HCT116 (cell line): ENCODE results near the gene BPTF.

Source experiments
- EZH2phosphoT487 ChIP-seq: fragments of 200-600 bp; IDR thresholded peaks from 2 replicates; pipeline ENCODE4 v1.6.1; 2018; ENCODE audit warnings: antibody characterized with exemption, borderline replicate concordance
- POLR2A ChIP-seq: IDR thresholded peaks from 2 replicates; pipeline ENCODE4 v1.7.0; 2011; ENCODE audit warnings: borderline replicate concordance; ENCODE audit not compliant: insufficient read depth, insufficient read length; ENCODE audit errors: extremely low read depth
- TF ChIP-seq, protein P1 (sequence below), 3 experiments: fragments of 200-600 bp in 1 of 3; sonication (generic) in 1 of 3; IDR thresholded peaks in 2 of 3; conservative IDR thresholded peaks in 1 of 3; 2 replicates each; pipeline ENCODE4 v1.5.1; 2012 to 2017; ENCODE audit warnings: low read depth in 2 of 3, low read length in 2 of 3, antibody characterized with exemption in 1 of 3, borderline replicate concordance in 1 of 3, control low read depth in 1 of 3, mild to moderate bottlenecking in 1 of 3, mixed read lengths in 1 of 3, mixed run types in 1 of 3, moderate library complexity in 1 of 3; ENCODE audit not compliant: insufficient read depth in 1 of 3
- TF ChIP-seq, protein P2 (sequence below): IDR thresholded peaks from 2 replicates; pipeline ENCODE4 v1.6.1; 2011; ENCODE audit warnings: mild to moderate bottlenecking, low read length, moderate library complexity; ENCODE audit not compliant: insufficient replicate concordance; ENCODE audit errors: extremely low read depth

DNA sequence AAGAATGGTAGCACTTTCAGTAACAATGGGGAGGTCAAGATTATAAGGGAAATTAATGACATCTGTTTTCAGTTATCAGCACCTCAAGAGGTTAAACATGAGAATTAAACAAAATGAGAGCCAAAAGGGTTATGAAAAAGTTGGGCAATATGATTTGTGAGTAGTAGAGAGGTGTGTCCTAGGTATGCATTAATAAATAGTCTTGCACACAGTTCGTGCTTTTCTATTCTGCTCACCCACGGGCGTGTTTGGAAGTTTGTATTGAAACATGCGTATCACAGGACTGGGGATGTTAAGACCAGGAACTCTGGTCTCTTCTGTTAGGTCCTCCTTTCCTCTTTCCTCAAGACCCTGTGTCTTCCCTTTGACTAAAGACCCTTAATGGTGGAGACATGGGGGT, 6.0 kb downstream of the BPTF start:
- TF ChIP-seq, protein P1, sequence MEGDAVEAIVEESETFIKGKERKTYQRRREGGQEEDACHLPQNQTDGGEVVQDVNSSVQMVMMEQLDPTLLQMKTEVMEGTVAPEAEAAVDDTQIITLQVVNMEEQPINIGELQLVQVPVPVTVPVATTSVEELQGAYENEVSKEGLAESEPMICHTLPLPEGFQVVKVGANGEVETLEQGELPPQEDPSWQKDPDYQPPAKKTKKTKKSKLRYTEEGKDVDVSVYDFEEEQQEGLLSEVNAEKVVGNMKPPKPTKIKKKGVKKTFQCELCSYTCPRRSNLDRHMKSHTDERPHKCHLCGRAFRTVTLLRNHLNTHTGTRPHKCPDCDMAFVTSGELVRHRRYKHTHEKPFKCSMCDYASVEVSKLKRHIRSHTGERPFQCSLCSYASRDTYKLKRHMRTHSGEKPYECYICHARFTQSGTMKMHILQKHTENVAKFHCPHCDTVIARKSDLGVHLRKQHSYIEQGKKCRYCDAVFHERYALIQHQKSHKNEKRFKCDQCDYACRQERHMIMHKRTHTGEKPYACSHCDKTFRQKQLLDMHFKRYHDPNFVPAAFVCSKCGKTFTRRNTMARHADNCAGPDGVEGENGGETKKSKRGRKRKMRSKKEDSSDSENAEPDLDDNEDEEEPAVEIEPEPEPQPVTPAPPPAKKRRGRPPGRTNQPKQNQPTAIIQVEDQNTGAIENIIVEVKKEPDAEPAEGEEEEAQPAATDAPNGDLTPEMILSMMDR (IDR thresholded peaks at IDR 0.05 in 2 of 3, conservative IDR thresholded peaks at IDR 0.05 in 1 of 3; ENCODE audit: borderline replicate concordance in 1 of 3, insufficient read depth in 1 of 3, low read depth in 2 of 3, low read length in 2 of 3) = no peak
- TF ChIP-seq POLR2A (no peak), EZH2phosphoT487 (no peak)
- TF ChIP-seq, protein P2, sequence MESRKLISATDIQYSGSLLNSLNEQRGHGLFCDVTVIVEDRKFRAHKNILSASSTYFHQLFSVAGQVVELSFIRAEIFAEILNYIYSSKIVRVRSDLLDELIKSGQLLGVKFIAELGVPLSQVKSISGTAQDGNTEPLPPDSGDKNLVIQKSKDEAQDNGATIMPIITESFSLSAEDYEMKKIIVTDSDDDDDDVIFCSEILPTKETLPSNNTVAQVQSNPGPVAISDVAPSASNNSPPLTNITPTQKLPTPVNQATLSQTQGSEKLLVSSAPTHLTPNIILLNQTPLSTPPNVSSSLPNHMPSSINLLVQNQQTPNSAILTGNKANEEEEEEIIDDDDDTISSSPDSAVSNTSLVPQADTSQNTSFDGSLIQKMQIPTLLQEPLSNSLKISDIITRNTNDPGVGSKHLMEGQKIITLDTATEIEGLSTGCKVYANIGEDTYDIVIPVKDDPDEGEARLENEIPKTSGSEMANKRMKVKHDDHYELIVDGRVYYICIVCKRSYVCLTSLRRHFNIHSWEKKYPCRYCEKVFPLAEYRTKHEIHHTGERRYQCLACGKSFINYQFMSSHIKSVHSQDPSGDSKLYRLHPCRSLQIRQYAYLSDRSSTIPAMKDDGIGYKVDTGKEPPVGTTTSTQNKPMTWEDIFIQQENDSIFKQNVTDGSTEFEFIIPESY = no peak
